GM21447 (cell line): Measurements from ENCODE around the gene CDH11.

Experiments
- ATAC-seq: cut with Tn5 transposase; IDR thresholded peaks from one replicate; pipeline ENCODE4 v1.9.1; 2021; ENCODE audit not compliant: unreplicated experiment

The CDH11 gene

DNA sequence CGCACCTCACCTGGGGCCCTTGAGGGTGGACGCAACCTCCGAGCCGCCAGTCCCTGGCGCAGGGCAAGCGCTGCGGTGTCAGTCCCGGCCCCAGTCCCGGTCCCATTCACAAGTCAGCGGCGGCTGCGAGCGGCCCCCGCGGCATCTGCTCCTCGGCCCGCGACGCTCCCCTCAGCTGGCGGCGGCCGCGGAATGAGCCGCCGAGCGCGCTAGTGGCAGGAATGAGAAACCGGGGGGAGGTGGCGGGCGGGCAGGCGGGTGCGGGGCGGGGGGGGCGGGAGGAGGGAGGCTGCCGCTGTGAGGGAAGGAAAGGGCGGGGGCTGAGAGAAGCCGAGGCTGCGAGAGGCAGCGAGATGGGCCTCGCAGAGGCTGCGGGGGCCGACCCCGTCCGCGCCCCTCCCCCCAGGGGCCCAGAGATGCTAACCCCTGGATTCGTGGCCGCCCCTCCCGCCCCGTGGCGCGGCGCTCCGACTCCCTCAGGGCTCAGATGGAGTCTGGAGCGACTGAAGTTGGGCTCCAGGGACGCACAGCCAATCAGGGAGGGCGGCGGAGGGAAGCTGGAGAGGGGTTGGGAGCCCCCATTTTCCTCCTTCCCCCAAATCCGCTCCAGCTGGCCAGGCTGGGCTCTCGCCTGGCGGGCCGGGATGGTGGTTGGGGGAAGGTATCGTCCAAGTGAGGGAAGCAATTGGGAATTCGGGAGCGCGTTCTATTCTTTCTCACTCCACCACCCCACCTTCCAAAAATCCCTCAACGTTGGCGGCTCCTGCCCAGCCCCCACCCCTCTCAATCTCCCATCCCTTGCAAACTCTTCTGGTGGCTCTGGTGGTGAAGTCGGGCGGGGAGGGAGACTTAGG, at the start of gene CDH11:
TSS of gene CDH11 (minus strand) at position 194 of the 854 bp plus-strand sequence. CDS start 117,194 bp downstream, outside the sequence.
- no peak for ATAC-seq

GRCh38 chr16:65154321-65154720, 32.5 kb upstream of the CDH11 start:
- no peak for ATAC-seq

GRCh38 chr16:65153365-65154105, 31.7 kb upstream of the CDH11 start:
- ATAC-seq = no peak

DNA sequence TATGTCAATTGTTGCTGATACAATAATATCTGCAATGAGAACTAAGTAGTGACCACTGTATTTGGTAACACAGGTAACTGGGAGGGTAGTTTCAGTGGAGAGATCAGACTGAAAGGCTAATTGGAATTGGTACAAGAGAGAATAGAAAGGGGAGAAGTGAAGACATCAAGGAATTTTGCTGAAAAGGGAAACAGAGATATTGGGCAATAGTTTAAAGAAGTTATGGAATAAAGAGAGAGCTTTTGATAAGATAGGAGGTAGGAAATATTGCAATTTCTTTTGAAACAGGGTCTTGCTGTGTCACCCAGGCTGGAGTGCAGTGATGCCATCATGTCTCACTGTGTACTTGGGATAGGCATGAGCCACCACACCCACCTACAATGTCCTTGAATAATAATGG, 26.9 kb upstream of the CDH11 start:
- no peak for ATAC-seq

DNA sequence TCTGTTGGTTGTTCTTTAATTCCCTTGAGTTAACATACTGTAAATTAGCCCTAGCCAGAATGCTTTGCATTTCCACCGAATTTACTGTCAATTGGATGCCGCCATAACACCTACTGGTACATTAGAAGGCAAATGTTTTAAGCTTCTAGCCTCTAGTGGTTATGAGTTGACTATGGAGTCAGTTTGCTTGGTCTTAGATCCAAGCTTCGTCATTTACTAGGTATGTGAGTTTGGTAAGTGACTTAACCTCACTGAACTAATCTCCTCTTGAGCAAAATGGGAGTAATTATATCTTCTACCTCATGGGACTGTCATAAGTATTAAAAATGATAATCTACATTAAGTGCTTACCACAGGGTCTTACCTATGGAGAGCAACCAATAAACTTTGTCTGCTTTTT, 20.4 kb upstream of the CDH11 start:
- no peak for ATAC-seq

DNA sequence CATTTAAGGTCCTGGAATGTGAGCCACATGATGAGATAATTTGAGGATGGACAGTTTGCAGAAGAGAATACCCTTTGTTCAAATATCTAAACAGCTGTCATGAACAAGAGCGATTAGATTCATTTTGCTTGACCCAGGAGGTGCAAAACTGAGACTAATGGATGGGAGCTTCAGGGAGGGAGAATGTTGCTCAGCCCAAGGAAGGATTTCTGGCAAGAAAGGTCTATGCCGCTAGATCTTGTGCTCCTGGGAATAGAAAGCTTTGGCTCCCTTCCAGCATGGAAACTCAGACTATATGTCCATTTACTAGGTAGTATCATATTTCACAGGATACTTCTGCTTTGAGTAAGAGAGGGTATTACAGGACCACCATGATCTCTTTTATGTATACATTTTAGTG, 14.8 kb upstream of the CDH11 start:
- ATAC-seq = no peak

DNA sequence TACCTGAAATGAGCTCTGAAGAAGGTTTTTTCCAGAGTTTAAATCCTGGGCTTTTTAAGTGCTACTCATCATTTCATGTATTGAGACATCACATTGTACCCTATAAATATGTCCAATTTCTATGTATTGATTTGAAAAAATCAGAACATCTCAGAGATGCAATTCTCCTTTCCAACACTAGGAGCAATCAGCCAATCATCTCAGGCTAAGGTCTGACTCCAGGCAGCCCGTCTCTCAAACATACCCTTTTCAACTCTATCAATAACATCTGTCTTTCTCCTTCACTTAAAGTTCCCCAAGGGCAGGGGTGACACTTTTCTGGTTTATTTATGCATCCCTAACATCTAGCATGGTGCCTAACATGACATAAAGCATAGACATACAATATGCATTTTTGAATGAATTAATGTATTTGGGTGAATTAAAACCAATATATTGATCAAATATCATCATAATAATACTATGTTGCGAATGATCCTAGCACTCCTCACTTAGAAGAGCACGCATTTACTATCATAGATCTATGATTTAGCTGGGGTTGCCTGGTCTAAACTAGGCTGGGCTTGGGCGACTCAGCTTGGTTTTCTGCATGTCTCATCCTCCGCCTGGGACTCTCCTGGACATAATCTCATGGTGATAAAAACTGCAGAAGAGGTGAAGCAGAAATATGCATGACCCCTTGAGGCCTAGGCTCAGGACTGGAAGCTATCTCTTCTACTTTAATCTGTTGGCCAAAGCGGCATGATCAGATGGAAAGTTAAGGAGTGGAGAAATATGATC, 5.2 kb upstream of the CDH11 start:
- no peak for ATAC-seq

- no peak for ATAC-seq
Observed at GRCh38 chr16:65125871-65126270, 4.0 kb upstream of the CDH11 start.

- ATAC-seq = no peak
Observed at GRCh38 chr16:65125322-65125721, 3.5 kb upstream of the CDH11 start.

GRCh38 chr16:65124596-65124995, 2.7 kb upstream of the CDH11 start:
- ATAC-seq = no peak

DNA sequence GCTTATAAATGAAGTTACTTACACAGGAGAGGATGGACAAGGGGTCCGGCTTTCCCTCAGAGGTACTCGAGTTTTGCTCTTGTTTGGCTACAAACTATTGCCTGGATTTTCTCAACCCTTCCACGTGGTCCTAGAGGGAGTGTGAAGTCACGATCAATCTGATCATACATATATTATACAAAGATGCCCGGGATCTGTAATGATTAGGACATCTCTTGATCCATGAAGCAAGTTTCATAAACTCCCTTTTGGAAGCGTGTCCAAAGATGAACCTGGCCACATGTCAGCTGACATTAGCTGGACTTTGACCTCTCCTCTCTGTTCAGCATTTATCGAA, 2.3 kb upstream of the CDH11 start:
- ATAC-seq = no peak

DNA sequence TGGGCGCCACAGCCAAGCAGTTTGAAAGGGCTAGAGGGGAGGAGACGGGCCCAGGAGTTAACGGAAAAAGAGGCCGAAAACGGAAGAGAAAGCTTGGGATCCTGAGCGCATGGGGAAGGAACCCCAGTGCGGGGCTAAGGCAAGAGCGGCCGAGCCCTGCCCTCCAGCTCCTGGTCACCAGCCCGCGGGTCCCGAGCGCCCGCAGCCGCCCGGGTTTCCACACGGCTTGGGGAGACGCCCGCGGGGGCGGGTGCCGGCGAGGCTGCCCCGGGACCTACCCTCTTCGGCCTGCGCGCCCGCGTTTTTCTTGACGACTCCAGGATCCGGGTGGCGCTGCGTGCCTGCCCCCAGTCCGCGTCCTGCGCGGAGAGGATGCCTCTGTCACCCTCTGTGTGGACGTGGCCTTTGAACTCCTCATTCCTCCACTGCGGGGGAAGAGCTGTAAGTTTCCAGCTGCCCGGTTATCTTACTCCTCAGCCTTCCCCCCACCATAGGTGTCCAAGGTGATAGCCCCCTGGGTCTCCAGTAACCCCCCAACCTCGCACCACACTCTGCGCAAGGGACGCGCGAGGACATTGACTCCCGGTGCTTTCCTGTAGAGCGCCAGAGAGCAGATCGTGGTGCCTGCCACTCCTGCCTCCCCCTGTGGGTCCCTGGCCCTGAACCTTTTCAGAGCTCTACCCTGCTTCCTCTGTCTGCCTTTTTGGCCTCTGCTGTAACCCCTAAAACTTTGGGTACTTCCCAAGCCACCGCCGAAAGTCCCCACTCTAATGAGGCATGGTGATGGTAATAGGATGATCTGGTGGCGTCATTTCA, 1.7 kb upstream of the CDH11 start:
- no peak for ATAC-seq

DNA sequence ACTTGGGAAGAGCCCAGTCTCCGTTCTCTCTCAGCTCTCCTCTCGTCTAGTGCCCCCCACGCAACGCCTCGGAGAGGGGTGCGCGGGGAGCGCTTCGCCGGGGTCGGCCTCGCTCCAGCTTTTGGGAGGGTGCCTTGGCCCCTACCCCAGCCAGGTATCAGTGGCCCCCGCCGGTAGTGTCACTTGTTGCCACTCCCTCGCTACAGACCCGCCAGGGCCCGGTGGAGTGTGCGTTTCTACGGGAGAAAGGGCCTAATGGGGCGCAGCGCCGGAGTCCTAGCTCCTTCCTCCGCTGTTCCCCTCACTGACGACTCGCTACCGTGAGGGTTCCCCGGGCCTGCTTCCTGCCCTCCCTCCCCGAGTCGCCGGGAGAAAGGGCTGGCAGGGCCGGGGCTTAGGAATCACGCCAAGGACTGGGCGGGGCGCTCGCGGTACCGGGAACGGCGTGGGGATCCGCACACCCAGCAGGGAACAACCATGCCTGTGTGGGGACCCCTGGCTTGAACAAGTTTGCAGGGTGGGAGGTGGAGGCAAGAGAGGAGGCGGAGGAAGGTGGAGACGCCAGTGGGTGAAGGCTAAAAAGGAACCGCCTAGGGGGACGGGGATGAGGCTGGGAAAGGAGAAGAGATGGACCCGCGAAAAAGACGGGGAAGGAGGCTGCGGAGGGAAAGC, 997 bp upstream of the CDH11 start:
- no peak for ATAC-seq

DNA sequence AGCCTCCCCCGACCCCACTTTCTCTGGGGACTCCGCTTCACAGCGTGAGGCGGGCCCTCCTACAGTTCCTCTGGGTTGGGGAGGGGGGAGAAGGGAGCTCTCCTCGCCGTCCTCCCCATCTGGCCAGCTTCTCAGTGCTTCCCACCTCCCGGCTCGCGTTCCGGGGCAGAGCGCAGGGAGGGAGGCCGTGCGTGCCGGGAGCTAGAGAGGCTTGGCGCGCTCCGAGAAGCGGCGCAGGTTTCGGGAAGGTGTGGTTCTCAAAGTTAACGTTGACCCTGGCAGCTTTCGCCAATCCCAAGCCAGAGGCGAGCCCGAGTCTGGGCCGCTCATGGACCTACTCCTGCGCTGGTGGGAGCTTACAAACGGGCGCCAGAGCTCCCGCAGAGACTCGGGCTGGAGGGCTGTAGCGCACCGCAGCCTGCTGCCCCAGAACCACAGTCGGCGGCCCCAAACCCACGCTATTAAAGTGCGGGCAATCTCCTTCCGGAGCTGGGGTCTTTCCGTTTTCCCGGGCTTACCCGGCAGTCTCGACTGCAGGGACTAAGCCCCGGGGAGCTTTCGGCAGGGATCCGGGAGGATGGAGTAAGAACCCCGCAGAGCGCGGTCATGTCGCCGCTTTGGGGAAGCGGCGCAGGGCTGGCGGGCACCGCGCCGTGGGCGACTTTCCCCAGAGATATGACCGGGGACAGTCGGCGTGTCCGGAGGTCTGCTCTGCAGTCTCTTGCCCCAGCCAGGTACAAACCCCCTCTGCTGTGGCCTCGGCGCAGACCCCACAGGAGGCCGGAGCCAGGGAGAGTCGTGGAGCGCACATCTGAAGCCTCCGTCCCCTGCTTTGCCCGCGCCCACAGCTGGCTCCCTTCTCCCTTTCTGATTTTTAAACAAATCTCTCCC, 787 bp downstream of the CDH11 start:
- no peak for ATAC-seq

- ATAC-seq = no peak
Observed at GRCh38 chr16:65120461-65120830, 1.4 kb downstream of the CDH11 start.

GRCh38 chr16:65119901-65120401, 1.9 kb downstream of the CDH11 start:
- no peak for ATAC-seq

DNA sequence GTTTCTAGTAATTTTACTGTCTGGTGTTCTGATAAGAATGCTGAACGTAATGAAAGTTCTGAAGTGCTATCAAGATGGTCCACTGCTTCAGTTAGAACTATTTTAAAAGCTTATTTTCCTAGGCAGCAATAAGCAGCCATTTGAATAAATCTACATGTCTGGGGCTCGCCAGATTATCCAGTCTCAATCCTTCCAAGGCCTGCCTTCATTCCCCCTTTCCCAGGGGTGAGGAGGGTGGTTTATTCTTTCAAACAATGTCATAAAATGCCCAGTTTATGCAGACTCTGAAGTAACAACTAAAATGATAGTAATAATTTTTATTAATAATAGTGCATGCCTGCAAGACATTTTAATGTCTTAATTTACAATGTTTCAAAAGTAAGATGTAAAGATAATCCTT, 2.4 kb downstream of the CDH11 start:
- no peak for ATAC-seq

DNA sequence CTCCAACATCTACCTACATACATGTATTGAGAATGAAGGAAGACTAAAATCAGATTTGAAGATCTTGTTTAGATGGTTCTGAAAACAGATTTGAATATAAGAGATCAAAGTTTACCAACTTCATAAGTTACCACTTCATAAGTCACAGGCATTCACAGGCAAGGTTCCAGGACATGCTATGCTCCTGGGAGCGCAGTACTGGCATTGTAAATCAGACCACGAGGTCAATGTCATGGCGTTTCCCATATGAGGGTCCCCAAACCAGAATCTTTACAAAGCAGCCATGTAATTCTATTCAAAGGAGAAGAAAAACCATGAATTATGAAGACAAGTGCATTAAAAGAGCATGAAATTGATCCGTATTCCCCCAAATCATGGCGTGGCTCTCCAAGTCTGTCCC, 3.0 kb downstream of the CDH11 start:
- no peak for ATAC-seq

DNA sequence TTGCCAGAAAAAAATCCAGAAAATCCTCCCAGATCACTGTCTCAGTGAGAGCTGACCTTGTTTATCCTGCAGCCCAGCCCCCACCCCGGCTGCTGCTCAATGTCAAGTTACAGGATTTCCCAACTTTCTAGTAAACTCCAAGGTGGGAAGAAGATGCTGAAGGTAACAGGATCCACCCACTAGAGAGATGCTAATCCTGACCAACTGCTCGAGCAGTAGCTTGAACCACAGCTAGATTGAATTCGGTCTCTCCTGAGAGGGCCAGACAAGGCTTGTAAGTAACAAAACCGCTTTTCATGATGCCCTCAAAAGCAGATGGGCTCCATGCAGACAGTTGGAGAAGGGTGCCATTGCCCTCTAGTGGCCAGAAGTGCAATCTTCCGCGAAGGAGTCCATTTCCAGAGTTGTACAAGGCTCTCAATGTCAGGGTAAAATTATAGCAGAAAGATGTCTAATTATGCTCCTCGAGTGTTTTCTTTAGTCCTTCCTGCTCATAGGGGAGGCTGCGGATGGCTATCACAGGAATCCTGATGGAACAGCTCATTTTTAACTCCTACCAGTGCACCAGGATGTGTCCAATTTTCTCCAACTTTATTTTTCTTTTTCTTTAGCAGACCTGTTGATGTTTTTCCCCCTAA, 3.9 kb downstream of the CDH11 start:
- peak; percentile 75 for ATAC-seq
